ENCODE measurements around the gene NBPF3.

NBPF3 gene

DNA sequence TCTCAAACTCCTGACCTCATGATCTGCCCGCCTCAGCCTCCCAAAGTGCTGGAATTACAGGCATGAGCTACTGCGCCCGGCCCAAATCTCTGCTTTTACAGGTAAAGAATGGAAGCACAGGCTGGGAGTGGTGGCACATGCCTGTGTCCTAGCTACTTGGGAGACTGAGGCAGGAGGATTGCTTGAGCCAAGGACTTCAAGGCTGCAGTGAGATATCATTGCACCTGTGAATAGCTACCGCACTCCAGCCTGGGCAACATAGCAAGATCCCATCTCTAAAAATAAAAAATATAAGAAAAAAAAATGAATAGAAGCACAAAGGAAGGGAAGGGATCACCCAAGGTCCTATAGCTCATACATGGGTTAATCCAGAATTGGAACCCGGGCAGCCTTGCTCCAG, 84.3 kb downstream of the NBPF3 start:
- Histone ChIP-seq H3K36me3 (ENCODE audit: control insufficient read depth, insufficient read depth, low read length, severe bottlenecking) (no peaks in the 10 kb centered on the region), H3K9me3 (ENCODE audit: control insufficient read depth, low read length) (no peaks in the 10 kb centered on the region), H3K27me3 (replicated peaks; ENCODE audit: control insufficient read depth, insufficient read depth, low read length) (no peaks in the 10 kb centered on the region), H3K4me3 (ENCODE audit: low read length) (no peak overlapping the region), H3K9ac (ENCODE audit: low read length) (no peak overlapping the region), H3K4me1 (ENCODE audit: control insufficient read depth, insufficient read depth, low read length) (peaks cover 2% of the 10 kb centered on the region)
- DNase-seq (ENCODE audit: low read depth): no peak

DNA sequence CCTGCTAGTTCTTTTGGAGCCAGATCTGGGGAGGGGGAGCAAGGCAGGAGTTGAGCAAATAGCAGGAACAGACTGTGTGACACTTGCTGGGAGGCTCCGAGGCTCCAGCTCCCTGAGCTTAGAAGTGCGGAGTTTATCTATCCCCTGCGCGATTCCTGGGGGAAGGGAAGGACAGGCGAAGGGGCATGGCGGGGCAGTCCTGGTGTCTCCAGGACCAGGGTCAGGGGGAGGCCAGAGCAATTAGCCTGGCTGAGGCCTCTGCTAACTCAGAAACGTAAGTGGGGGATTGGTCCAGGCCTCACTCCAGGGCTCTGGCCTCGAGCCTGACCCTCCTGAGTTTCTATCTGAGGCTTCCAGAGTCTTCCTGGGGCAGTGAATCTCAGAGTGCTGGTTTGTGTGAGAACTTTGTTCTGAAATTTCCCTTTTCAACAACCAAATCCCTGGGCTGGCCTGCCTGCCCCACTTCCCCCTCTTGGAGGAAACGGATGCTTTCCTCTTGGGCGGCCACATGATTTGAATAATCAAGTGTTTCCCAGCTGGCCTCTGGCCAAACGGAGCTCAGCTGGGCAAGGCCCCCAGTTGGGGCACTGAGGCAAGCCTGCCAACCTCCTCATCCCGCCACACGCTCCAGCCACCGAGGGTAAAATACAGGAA, 84.9 kb downstream of the NBPF3 start:
- Histone ChIP-seq H3K9ac (ENCODE audit: low read length) (no peak overlapping the region), H3K4me3 (ENCODE audit: low read length) (no peak overlapping the region), H3K4me1 (ENCODE audit: control insufficient read depth, insufficient read depth, low read length) (peaks cover 7% of the 10 kb centered on the region), H3K36me3 (ENCODE audit: control insufficient read depth, insufficient read depth, low read length, severe bottlenecking) (no peaks in the 10 kb centered on the region), H3K27me3 (replicated peaks; ENCODE audit: control insufficient read depth, insufficient read depth, low read length) (no peaks in the 10 kb centered on the region), H3K9me3 (ENCODE audit: control insufficient read depth, low read length) (no peaks in the 10 kb centered on the region)
- DNase-seq (ENCODE audit: low read depth): no peak

DNA sequence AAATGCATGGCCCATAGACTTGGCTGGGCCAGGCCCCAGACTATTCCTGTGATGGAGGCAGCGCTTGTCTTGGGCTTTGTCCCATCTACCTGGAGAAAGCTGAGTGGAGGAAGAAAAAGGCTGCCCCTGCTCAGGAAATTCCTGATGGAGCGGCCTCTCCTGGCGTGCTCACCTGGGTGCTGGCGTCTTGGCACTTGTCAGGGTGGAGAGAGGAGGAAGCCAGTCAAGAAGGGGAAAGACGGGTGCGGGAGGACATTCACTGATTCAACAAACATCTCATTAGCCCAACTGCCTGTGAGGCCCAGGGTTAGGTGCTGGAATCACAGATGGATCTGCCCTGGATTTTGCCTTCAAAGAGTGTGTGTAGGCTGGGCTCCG, 85.4 kb downstream of the NBPF3 start:
- DNase-seq (ENCODE audit: low read depth): no peak
- no peak overlapping the region for H3K4me3 ChIP-seq (ENCODE audit: low read length)
- peaks cover 11% of the 10 kb centered on the region for H3K4me1 ChIP-seq (ENCODE audit: control insufficient read depth, insufficient read depth, low read length)
- H3K9ac ChIP-seq (ENCODE audit: low read length): no peak overlapping the region
- no peaks in the 10 kb centered on the region for H3K27me3 ChIP-seq (replicated peaks; ENCODE audit: control insufficient read depth, insufficient read depth, low read length)
- no peaks in the 10 kb centered on the region for H3K9me3 ChIP-seq (ENCODE audit: control insufficient read depth, low read length)
- no peaks in the 10 kb centered on the region for H3K36me3 ChIP-seq (ENCODE audit: control insufficient read depth, insufficient read depth, low read length, severe bottlenecking)

DNA sequence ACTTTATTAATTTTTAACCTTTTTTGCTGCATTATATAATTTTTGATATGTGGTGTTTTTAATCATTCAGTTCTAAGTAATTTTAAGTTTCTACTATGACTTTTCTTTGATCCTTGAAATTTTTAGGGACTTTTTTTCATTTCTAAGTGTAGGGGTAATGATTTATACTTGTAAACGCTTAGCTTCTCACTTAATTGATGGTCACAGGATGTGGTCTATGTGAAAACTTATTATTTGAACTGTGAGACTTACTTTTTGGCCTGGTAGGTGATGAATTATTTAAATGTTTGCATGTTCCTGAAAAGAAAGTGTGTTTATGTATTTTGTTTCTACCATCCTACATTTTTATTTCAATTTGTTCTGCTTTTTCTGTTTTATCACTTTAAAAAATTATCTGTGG, 86.5 kb downstream of the NBPF3 start:
- H3K9me3 ChIP-seq (ENCODE audit: control insufficient read depth, low read length): no peaks in the 10 kb centered on the region
- H3K9ac ChIP-seq (ENCODE audit: low read length): no peak overlapping the region
- no peak for DNase-seq (ENCODE audit: low read depth)
- no peak overlapping the region for H3K4me3 ChIP-seq (ENCODE audit: low read length)
- peaks cover 17% of the 10 kb centered on the region for H3K4me1 ChIP-seq (ENCODE audit: control insufficient read depth, insufficient read depth, low read length)
- H3K36me3 ChIP-seq (ENCODE audit: control insufficient read depth, insufficient read depth, low read length, severe bottlenecking): no peaks in the 10 kb centered on the region
- no peaks in the 10 kb centered on the region for H3K27me3 ChIP-seq (replicated peaks; ENCODE audit: control insufficient read depth, insufficient read depth, low read length)

DNA sequence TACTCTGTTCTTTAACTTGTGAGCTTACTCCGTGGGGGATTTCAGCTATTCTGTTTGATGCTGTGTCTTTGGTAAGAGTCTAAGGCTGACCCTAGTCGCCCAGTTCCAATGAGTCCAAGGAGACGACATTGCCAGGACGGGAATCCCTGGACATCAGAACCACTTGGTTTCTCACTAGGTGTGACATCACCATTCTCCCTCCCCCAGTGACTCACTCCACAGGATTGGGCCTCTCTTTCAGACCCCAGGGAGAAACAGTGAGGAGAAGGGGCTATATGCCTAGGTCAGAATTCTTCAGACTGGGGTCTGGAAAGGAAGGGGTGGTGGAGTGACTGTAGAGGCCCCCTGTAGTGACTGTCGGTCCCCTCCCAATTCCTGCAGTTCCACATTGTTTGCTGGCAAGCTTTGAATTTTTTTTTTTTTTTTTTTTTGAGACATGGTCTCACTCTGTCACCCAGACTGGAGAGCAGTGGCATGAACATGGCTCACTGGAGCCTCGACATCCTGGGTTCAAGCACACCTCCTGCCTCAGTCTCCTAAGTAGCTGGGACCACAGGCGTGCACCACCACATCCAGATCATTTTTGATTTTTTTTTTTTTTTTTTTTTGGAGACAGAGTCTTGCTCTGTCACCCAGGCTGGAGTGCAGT, 90.6 kb downstream of the NBPF3 start:
- H3K4me3 ChIP-seq (ENCODE audit: low read length): no peak overlapping the region
- peaks cover 38% of the 10 kb centered on the region for H3K4me1 ChIP-seq (ENCODE audit: control insufficient read depth, insufficient read depth, low read length)
- H3K9ac ChIP-seq (ENCODE audit: low read length): no peak overlapping the region
- H3K27me3 ChIP-seq (replicated peaks; ENCODE audit: control insufficient read depth, insufficient read depth, low read length): no peaks in the 10 kb centered on the region
- H3K36me3 ChIP-seq (ENCODE audit: control insufficient read depth, insufficient read depth, low read length, severe bottlenecking): peaks cover 8% of the 10 kb centered on the region
- no peak for DNase-seq (ENCODE audit: low read depth)
- H3K9me3 ChIP-seq (ENCODE audit: control insufficient read depth, low read length): no peaks in the 10 kb centered on the region

DNA sequence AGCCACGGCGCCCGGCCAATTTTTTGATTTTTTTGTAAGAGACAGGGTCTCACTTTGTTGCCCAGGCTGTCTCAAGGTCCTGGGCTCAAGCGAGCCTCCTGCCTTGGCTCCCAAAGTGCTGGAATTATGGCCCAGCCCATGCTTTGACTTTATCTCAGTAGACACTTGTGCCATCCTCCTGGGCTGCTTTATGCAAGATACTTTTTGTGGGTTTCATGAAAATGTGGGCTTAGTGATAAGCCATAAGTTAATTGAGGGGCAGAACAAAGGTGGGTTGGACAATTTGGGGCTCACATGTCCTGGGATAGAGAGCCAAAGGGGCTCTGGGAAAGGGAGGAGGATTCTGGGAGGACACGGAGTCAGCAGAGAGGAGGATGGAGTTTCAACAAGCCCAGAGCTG, 91.3 kb downstream of the NBPF3 start:
- Histone ChIP-seq H3K9me3 (ENCODE audit: control insufficient read depth, low read length) (no peaks in the 10 kb centered on the region), H3K27me3 (replicated peaks; ENCODE audit: control insufficient read depth, insufficient read depth, low read length) (no peaks in the 10 kb centered on the region), H3K36me3 (ENCODE audit: control insufficient read depth, insufficient read depth, low read length, severe bottlenecking) (peaks cover 8% of the 10 kb centered on the region), H3K9ac (ENCODE audit: low read length) (no peak overlapping the region), H3K4me1 (ENCODE audit: control insufficient read depth, insufficient read depth, low read length) (peaks cover 43% of the 10 kb centered on the region), H3K4me3 (ENCODE audit: low read length) (no peak overlapping the region)
- no peak for DNase-seq (ENCODE audit: low read depth)

DNA sequence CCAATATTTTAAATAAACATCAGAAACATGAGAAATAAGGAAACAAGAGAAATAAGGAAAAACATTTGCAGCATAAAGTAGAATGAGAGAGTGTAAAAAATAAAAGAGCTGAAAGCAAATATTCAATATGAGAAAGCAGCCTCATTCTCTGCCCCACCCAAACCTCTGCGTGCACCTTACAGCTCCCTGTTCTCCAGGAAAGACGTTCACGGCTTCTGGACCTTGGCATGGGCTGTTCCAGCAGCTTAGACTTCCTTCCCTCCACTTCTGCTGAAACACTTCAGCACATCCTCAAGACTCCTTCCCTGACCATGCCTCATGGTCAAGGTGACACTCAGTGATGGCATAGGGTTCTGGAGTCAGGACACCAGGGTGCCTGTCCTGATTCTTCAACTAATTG, 92.6 kb downstream of the NBPF3 start:
- Histone ChIP-seq H3K4me3 (ENCODE audit: low read length) (no peak overlapping the region), H3K4me1 (ENCODE audit: control insufficient read depth, insufficient read depth, low read length) (peaks cover 54% of the 10 kb centered on the region), H3K27me3 (replicated peaks; ENCODE audit: control insufficient read depth, insufficient read depth, low read length) (no peaks in the 10 kb centered on the region), H3K9ac (ENCODE audit: low read length) (no peak overlapping the region), H3K9me3 (ENCODE audit: control insufficient read depth, low read length) (no peaks in the 10 kb centered on the region), H3K36me3 (ENCODE audit: control insufficient read depth, insufficient read depth, low read length, severe bottlenecking) (peaks cover 8% of the 10 kb centered on the region)
- DNase-seq (ENCODE audit: low read depth): no peak

DNA sequence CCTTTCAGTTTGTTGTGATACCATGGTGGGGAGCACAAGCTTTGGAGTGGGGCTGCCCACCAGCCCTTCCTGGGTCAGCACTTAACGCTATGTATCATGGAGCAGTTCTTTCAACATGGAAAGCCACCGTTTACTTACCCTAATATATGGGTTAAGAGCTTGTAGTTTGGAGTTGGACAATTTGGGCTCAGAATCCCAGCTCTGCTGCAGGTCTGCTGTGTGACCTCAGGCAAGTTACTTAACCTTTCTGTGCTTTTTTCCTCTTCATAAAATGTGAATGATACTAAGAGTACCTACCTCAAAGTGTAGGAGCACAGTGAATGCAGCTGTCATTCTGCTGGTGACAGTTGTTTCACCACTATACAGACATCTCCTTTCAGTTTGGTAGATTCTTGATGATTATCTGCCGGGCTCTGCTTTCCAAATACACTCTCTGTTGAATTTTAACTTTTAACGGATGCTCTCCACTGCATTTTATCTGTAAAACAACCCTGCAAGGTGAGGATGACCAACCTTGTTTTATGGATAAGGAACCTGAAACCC, 93.1 kb downstream of the NBPF3 start:
- H3K4me1 ChIP-seq (ENCODE audit: control insufficient read depth, insufficient read depth, low read length): peaks cover 59% of the 10 kb centered on the region
- H3K9ac ChIP-seq (ENCODE audit: low read length): no peak overlapping the region
- no peak for DNase-seq (ENCODE audit: low read depth)
- H3K9me3 ChIP-seq (ENCODE audit: control insufficient read depth, low read length): no peaks in the 10 kb centered on the region
- H3K27me3 ChIP-seq (replicated peaks; ENCODE audit: control insufficient read depth, insufficient read depth, low read length): no peaks in the 10 kb centered on the region
- no peak overlapping the region for H3K4me3 ChIP-seq (ENCODE audit: low read length)
- H3K36me3 ChIP-seq (ENCODE audit: control insufficient read depth, insufficient read depth, low read length, severe bottlenecking): peaks cover 8% of the 10 kb centered on the region

DNA sequence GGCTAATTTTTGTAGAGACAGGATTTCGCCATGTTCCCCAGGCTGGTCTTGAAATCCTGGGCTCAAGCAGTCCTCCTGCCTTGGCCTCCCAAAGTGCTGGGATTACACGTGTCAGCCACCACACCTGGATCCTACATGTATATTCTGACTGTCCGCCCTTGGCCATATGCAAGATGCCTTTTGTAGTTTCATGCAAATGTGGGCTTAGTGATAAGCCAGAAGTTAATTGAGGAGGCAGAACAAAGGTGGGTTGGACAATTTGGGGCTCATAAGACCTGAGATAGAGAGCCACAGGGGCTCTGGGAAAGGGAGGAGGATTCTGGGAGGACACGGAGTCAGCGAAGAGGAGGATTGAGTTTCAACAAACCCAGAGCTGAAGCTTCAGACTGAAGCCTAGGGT, 94.2 kb downstream of the NBPF3 start:
- no peaks in the 10 kb centered on the region for H3K9me3 ChIP-seq (ENCODE audit: control insufficient read depth, low read length)
- peak overlapping the region; percentile 49 for H3K9ac ChIP-seq (ENCODE audit: low read length)
- DNase-seq (ENCODE audit: low read depth): no peak
- H3K36me3 ChIP-seq (ENCODE audit: control insufficient read depth, insufficient read depth, low read length, severe bottlenecking): peaks cover 8% of the 10 kb centered on the region
- H3K4me1 ChIP-seq (ENCODE audit: control insufficient read depth, insufficient read depth, low read length): peaks cover 69% of the 10 kb centered on the region
- no peaks in the 10 kb centered on the region for H3K27me3 ChIP-seq (replicated peaks; ENCODE audit: control insufficient read depth, insufficient read depth, low read length)
- no peak overlapping the region for H3K4me3 ChIP-seq (ENCODE audit: low read length)
